Loucy (cell line): ENCODE data around the gene PDZRN3.

ENCODE experiments used
- H2AFZ ChIP-seq: fragments of 200-600 bp; sonication (generic); 2 replicates; pipeline ENCODE4 v1.6.0; 2016; ENCODE audit warnings: antibody characterized with exemption, mild to moderate bottlenecking, low read length, moderate library complexity
- H3F3A ChIP-seq: fragments of 200-600 bp; 2 replicates; pipeline ENCODE4 v1.6.0; 2016; ENCODE audit warnings: antibody characterized with exemption, low read depth, mild to moderate bottlenecking
- H3K27me3 ChIP-seq: fragments of 200-600 bp; sonication (generic); 2 replicates; pipeline ENCODE4 v1.6.1; 2014; ENCODE audit warnings: low read length, mild to moderate bottlenecking; ENCODE audit not compliant: insufficient read depth, poor library complexity, severe bottlenecking
- H3K36me3 ChIP-seq: fragments of 200-600 bp; sonication (generic); 2 replicates; pipeline ENCODE4 v1.6.1; 2016; ENCODE audit warnings: low read length; ENCODE audit not compliant: insufficient read depth
- H3K4me1 ChIP-seq: fragments of 200-600 bp; sonication (generic); 2 replicates; pipeline ENCODE4 v1.5.1; 2014; ENCODE audit warnings: low read length, mild to moderate bottlenecking; ENCODE audit not compliant: insufficient read depth, poor library complexity, severe bottlenecking
- H3K4me2 ChIP-seq: fragments of 200-600 bp; sonication (generic); 2 replicates; pipeline ENCODE4 v1.6.0; 2014; ENCODE audit warnings: antibody characterized with exemption, low read length, low read depth, mild to moderate bottlenecking; ENCODE audit not compliant: poor library complexity, severe bottlenecking
- H3K4me3 ChIP-seq: fragments of 200-600 bp; sonication (generic); 2 replicates; pipeline ENCODE4 v1.5.1; 2014; ENCODE audit warnings: low read length, mild to moderate bottlenecking, mixed read lengths; ENCODE audit not compliant: poor library complexity, severe bottlenecking
- H3K79me2 ChIP-seq: fragments of 200-600 bp; sonication (generic); 2 replicates; pipeline ENCODE4 v1.6.1; 2014; ENCODE audit warnings: low read length; ENCODE audit not compliant: insufficient read depth
- H3K9ac ChIP-seq: fragments of 200-600 bp; sonication (generic); 2 replicates; pipeline ENCODE4 v1.6.0; 2014; ENCODE audit warnings: mild to moderate bottlenecking, low read depth, low read length, moderate library complexity; ENCODE audit not compliant: poor library complexity, severe bottlenecking
- H3K9me2 ChIP-seq: fragments of 200-600 bp; sonication (generic); replicated peaks from 2 replicates; pipeline ENCODE4 v1.6.1; 2016; ENCODE audit warnings: low read depth, low read length, mixed read lengths
- H3K9me3 ChIP-seq: fragments of 200-600 bp; sonication (generic); 2 replicates; pipeline ENCODE4 v1.6.1; 2014; ENCODE audit warnings: mild to moderate bottlenecking, antibody characterized with exemption, low read length, low read depth; ENCODE audit not compliant: insufficient read depth
- H4K20me1 ChIP-seq: fragments of 200-600 bp; sonication (generic); 2 replicates; pipeline ENCODE4 v1.6.0; 2014; ENCODE audit warnings: antibody characterized with exemption, low read length, mild to moderate bottlenecking; ENCODE audit not compliant: insufficient read depth, poor library complexity, severe bottlenecking
- EZH2phosphoT487 ChIP-seq: fragments of 200-600 bp; IDR thresholded peaks from 2 replicates; pipeline ENCODE4 v1.6.1; 2018; ENCODE audit warnings: antibody characterized with exemption, mild to moderate bottlenecking, moderate library complexity, borderline replicate concordance
- TF ChIP-seq, protein P1 (sequence below): fragments of 200-600 bp; sonication (generic); conservative IDR thresholded peaks from 2 replicates; pipeline ENCODE4 v1.5.1; 2014; ENCODE audit warnings: mild to moderate bottlenecking, antibody characterized with exemption, low read length

The PDZRN3 gene

DNA sequence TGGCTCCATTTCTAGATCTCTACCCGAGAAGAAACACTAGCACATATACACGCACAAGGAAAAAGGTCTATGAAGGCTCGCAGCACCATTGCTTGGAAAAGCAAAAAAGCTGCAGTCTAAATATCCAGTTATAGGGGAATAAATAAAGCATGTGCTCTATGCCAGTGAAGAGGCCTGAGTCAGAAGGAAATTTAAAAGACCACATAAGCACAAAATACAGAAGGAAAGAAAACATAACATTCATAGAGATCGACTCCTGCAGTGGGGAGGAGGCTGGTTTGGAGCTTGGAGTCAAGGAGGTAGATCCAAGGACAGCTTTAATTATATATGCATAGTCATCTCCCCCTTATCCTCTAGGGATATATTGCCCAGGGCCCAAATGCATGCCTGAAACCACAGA, 114.4 kb downstream of the PDZRN3 start:
- H3K9me2 ChIP-seq = no peaks in the 10 kb centered on the region
- no peak overlapping the region for H3K4me2 ChIP-seq
- H3K4me3 ChIP-seq = no peak overlapping the region
- no peaks in the 10 kb centered on the region for H3K79me2 ChIP-seq
- no peaks in the 10 kb centered on the region for H3K9me3 ChIP-seq
- no peak overlapping the region for H2AFZ ChIP-seq
- no peaks in the 10 kb centered on the region for H3F3A ChIP-seq
- H3K4me1 ChIP-seq = no peaks in the 10 kb centered on the region
- no peaks in the 10 kb centered on the region for H3K36me3 ChIP-seq
- H3K27me3 ChIP-seq = no peaks in the 10 kb centered on the region
- no peak overlapping the region for H3K9ac ChIP-seq
- TF ChIP-seq EZH2phosphoT487 = no peak
- H4K20me1 ChIP-seq = no peaks in the 10 kb centered on the region

DNA sequence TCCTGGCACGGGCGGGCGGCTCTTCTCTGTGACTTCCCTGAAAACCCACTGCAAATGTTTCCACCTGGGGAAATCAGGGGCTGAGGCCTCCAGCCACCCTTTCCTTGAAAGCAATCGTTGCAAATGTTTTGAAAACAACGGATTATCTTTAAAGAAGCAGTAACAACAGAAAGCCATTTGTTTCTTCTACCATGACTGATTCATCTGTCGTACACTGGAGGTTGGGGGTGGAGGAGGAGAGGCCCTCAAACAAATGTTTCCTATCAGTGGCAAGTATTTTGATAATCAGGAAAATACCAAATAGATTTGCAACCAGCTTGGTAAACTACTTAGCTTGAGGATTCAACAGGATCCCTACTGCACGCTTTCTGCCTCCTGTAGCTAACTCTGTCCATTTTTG, 114.9 kb downstream of the PDZRN3 start:
- no peak overlapping the region for H2AFZ ChIP-seq
- no peaks in the 10 kb centered on the region for H3K9me2 ChIP-seq
- H3K4me1 ChIP-seq = no peaks in the 10 kb centered on the region
- no peak overlapping the region for H3K4me2 ChIP-seq
- no peaks in the 10 kb centered on the region for H3K9me3 ChIP-seq
- no peaks in the 10 kb centered on the region for H3F3A ChIP-seq
- H3K9ac ChIP-seq = no peak overlapping the region
- H3K79me2 ChIP-seq = no peaks in the 10 kb centered on the region
- no peaks in the 10 kb centered on the region for H4K20me1 ChIP-seq
- no peaks in the 10 kb centered on the region for H3K27me3 ChIP-seq
- H3K36me3 ChIP-seq = no peaks in the 10 kb centered on the region
- TF ChIP-seq EZH2phosphoT487 = no peak
- TF ChIP-seq, protein P1, sequence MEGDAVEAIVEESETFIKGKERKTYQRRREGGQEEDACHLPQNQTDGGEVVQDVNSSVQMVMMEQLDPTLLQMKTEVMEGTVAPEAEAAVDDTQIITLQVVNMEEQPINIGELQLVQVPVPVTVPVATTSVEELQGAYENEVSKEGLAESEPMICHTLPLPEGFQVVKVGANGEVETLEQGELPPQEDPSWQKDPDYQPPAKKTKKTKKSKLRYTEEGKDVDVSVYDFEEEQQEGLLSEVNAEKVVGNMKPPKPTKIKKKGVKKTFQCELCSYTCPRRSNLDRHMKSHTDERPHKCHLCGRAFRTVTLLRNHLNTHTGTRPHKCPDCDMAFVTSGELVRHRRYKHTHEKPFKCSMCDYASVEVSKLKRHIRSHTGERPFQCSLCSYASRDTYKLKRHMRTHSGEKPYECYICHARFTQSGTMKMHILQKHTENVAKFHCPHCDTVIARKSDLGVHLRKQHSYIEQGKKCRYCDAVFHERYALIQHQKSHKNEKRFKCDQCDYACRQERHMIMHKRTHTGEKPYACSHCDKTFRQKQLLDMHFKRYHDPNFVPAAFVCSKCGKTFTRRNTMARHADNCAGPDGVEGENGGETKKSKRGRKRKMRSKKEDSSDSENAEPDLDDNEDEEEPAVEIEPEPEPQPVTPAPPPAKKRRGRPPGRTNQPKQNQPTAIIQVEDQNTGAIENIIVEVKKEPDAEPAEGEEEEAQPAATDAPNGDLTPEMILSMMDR = no peak
- H3K4me3 ChIP-seq = no peak overlapping the region

DNA sequence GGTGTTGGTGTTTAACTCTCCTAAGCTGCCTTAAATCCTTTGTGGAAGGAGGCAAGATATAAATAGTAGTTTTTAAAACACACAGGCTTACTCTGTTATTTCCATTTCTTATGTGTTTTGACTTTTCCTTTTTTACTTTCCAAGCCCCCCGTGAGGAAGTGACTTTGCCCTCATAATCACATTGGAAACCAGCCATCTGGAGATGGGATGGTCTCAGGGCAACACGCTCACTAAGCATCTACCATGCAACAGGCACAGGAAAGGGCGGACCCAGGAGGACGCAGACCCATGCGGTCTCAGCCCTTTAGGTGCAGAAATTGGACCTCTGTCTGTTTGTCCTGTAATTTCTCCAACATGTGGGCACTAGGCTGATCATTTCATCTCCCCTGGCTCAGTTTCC, 115.7 kb downstream of the PDZRN3 start:
- H3K9ac ChIP-seq = no peak overlapping the region
- TF ChIP-seq EZH2phosphoT487 = no peak
- TF ChIP-seq, protein P1 = no peak
- H3K79me2 ChIP-seq = no peaks in the 10 kb centered on the region
- H3F3A ChIP-seq = no peaks in the 10 kb centered on the region
- H4K20me1 ChIP-seq = no peaks in the 10 kb centered on the region
- H3K9me2 ChIP-seq = no peaks in the 10 kb centered on the region
- no peaks in the 10 kb centered on the region for H3K4me1 ChIP-seq
- no peaks in the 10 kb centered on the region for H3K9me3 ChIP-seq
- H3K4me3 ChIP-seq = no peak overlapping the region
- H3K27me3 ChIP-seq = no peaks in the 10 kb centered on the region
- no peak overlapping the region for H3K4me2 ChIP-seq
- no peaks in the 10 kb centered on the region for H3K36me3 ChIP-seq
- H2AFZ ChIP-seq = no peak overlapping the region

DNA sequence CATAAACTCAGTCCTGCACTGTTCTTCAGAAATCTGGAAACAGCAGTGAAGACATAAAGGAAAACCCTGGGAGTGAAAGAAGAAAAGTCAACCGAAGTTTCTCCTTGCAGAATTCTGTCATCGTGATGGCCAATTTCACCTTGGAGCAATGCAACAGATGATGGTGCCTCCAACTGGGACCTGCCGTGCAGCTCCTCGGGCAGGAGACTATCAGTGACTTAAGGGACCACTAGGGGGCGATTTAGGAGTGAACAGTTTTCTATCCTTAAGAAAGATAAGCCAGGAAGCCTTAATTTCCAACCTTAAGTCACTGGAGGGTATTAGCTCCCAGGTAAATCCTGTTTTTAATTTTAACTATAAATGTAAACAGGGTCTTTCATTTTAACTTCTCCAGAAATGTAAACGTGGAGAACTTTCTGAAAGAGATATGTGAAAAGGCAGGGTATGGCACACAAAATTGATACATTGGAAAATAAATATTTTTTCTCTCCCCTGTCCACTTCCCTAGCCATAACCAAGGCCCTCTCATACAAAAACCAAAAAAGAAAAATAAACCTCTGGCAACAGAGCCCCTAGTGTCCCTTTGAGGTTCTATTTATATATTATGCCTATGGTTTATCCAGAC, 116.3 kb downstream of the PDZRN3 start:
- Histone ChIP-seq H2AFZ (no peak overlapping the region), H3K36me3 (no peaks in the 10 kb centered on the region), H3K4me2 (no peak overlapping the region), H3K9ac (no peak overlapping the region), H3K4me3 (no peak overlapping the region), H3K9me3 (no peaks in the 10 kb centered on the region), H3K27me3 (no peaks in the 10 kb centered on the region), H3F3A (no peaks in the 10 kb centered on the region), H3K4me1 (no peaks in the 10 kb centered on the region), H3K79me2 (no peaks in the 10 kb centered on the region), H4K20me1 (no peaks in the 10 kb centered on the region), H3K9me2 (no peaks in the 10 kb centered on the region)
- TF ChIP-seq, protein P1 = peak; percentile 79
- no peak for TF ChIP-seq EZH2phosphoT487
